ENCODE results near the gene ADAP2. TPM values are rescaled to one million over a fixed set of nuclear protein-coding genes. Genes with fewer than 3 reads are reported as not detected.
"Not testable (repeated sequence)": the region's sequence is repeated elsewhere in the genome, so short reads cannot be mapped to it uniquely, and the experiment has no call there.

The ADAP2 gene
- total RNA-seq, 2 donors from 2014 or later, result 1.8 TPM

GRCh38 chr17:30969989-30970830 lies 48.5 kb downstream of the ADAP2 start:
- TF ChIP-seq, protein P1, sequence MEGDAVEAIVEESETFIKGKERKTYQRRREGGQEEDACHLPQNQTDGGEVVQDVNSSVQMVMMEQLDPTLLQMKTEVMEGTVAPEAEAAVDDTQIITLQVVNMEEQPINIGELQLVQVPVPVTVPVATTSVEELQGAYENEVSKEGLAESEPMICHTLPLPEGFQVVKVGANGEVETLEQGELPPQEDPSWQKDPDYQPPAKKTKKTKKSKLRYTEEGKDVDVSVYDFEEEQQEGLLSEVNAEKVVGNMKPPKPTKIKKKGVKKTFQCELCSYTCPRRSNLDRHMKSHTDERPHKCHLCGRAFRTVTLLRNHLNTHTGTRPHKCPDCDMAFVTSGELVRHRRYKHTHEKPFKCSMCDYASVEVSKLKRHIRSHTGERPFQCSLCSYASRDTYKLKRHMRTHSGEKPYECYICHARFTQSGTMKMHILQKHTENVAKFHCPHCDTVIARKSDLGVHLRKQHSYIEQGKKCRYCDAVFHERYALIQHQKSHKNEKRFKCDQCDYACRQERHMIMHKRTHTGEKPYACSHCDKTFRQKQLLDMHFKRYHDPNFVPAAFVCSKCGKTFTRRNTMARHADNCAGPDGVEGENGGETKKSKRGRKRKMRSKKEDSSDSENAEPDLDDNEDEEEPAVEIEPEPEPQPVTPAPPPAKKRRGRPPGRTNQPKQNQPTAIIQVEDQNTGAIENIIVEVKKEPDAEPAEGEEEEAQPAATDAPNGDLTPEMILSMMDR (conservative IDR thresholded peaks at IDR 0.05), result no peak

GRCh38 chr17:30970831-30971567 lies 49.3 kb downstream of the ADAP2 start, which contains the start of gene RNF135:
Gene RNF135 (plus strand): TSS chr17:30971039. CDS start chr17:30971074, 35 bp downstream.
- DNase-seq, result peak; percentile 96
- TF ChIP-seq, protein P1 (conservative IDR thresholded peaks at IDR 0.05), result peak; percentile 69
- peak within 1 kb of the TSS; percentile 81 for H3K4me3 ChIP-seq (ENCODE audit: low read length)
- Mint-ChIP-seq H3K4me3 (peak within 1 kb of the TSS; percentile 85), H3K9me3 (peaks cover 13% of the 10 kb centered on the region), H3K4me1 (peaks cover 2% of the 10 kb centered on the region), H3K27me3 (ENCODE audit: insufficient read depth) (no peaks in the 10 kb centered on the region), H3K27ac (peak within 1 kb of the TSS; percentile 99), H3K36me3 (ENCODE audit: low read depth) (peaks cover 18% of the 10 kb centered on the region)
- H3K4me1 ChIP-seq (ENCODE audit: control insufficient read depth, insufficient read depth, low read length), result no peaks in the 10 kb centered on the region
- H3K9me3 ChIP-seq (ENCODE audit: control insufficient read depth, low read length), result peaks cover 7% of the 10 kb centered on the region
- H3K27me3 ChIP-seq (ENCODE audit: control insufficient read depth, insufficient read depth, low read length, poor library complexity, severe bottlenecking), result no peaks in the 10 kb centered on the region
- no peaks in the 10 kb centered on the region for H3K36me3 ChIP-seq (ENCODE audit: control insufficient read depth, insufficient read depth, low read length)
- peak within 1 kb of the TSS; percentile 68 for H3K27ac ChIP-seq (ENCODE audit: low read depth, low read length)
- 2 to 6% methylated on average over 23 to 66 of the region's 66 CpGs for WGBS, 2 experiments (ENCODE audit: insufficient coverage in 1 of 2, insufficient read length in 1 of 2)
- H3K9ac ChIP-seq (ENCODE audit: extremely low read depth, low read length, poor library complexity, severe bottlenecking), result peak within 1 kb of the TSS; percentile 56

More at GRCh38 chr17:30969989-30970830, 48.5 kb downstream of the ADAP2 start:
- H3K4me3 ChIP-seq (ENCODE audit: low read length), result peak overlapping the region; percentile 81
- H3K4me3 Mint-ChIP-seq, result peak overlapping the region; percentile 85
- H3K4me1 Mint-ChIP-seq, result peaks cover 2% of the 10 kb centered on the region
- no peaks in the 10 kb centered on the region for H3K36me3 ChIP-seq (ENCODE audit: control insufficient read depth, insufficient read depth, low read length)
- H3K9me3 ChIP-seq (ENCODE audit: control insufficient read depth, low read length), result peaks cover 7% of the 10 kb centered on the region
- H3K27me3 ChIP-seq (ENCODE audit: control insufficient read depth, insufficient read depth, low read length, poor library complexity, severe bottlenecking), result no peaks in the 10 kb centered on the region
- peaks cover 13% of the 10 kb centered on the region for H3K36me3 Mint-ChIP-seq (ENCODE audit: low read depth)
- peaks cover 13% of the 10 kb centered on the region for H3K9me3 Mint-ChIP-seq
- DNase-seq, result peak; percentile 81
- H3K27ac Mint-ChIP-seq, result peak overlapping the region; percentile 99
- WGBS, 2 experiments (ENCODE audit: insufficient coverage in 1 of 2, insufficient read length in 1 of 2), result 15 to 20% methylated on average over 25 to 31 of the region's 31 CpGs
- no peaks in the 10 kb centered on the region for H3K4me1 ChIP-seq (ENCODE audit: control insufficient read depth, insufficient read depth, low read length)
- peak overlapping the region; percentile 68 for H3K27ac ChIP-seq (ENCODE audit: low read depth, low read length)
- peak overlapping the region; percentile 56 for H3K9ac ChIP-seq (ENCODE audit: extremely low read depth, low read length, poor library complexity, severe bottlenecking)
- no peaks in the 10 kb centered on the region for H3K27me3 Mint-ChIP-seq (ENCODE audit: insufficient read depth)

- WGBS, 2 experiments (ENCODE audit: insufficient coverage in 1 of 2, insufficient read length in 1 of 2), result 94 to 96% methylated on average over 7 to 8 of the region's 8 CpGs
- peaks cover 16% of the 10 kb centered on the region for H3K9me3 Mint-ChIP-seq
- no peak overlapping the region for H3K27ac Mint-ChIP-seq
- no peaks in the 10 kb centered on the region for H3K36me3 ChIP-seq (ENCODE audit: control insufficient read depth, insufficient read depth, low read length)
- peaks cover 24% of the 10 kb centered on the region for H3K36me3 Mint-ChIP-seq (ENCODE audit: low read depth)
- no peaks in the 10 kb centered on the region for H3K4me1 ChIP-seq (ENCODE audit: control insufficient read depth, insufficient read depth, low read length)
- H3K27ac ChIP-seq (ENCODE audit: low read depth, low read length), result no peak overlapping the region
- no peaks in the 10 kb centered on the region for H3K27me3 ChIP-seq (ENCODE audit: control insufficient read depth, insufficient read depth, low read length, poor library complexity, severe bottlenecking)
- peak; percentile 22 for DNase-seq
- H3K4me3 ChIP-seq (ENCODE audit: low read length), result no peak overlapping the region
- TF ChIP-seq, protein P1 (conservative IDR thresholded peaks at IDR 0.05), result no peak
- no peak overlapping the region for H3K9ac ChIP-seq (ENCODE audit: extremely low read depth, low read length, poor library complexity, severe bottlenecking)
- H3K4me1 Mint-ChIP-seq, result peaks cover 7% of the 10 kb centered on the region
- H3K9me3 ChIP-seq (ENCODE audit: control insufficient read depth, low read length), result peaks cover 15% of the 10 kb centered on the region
- no peak overlapping the region for H3K4me3 Mint-ChIP-seq
- no peaks in the 10 kb centered on the region for H3K27me3 Mint-ChIP-seq (ENCODE audit: insufficient read depth)
Measured at GRCh38 chr17:30975042-30975820, 53.5 kb downstream of the ADAP2 start.

- not testable (repeated sequence) for H3K27ac ChIP-seq (ENCODE audit: low read depth, low read length); H3K36me3 ChIP-seq (ENCODE audit: control insufficient read depth, insufficient read depth, low read length); H3K9me3 ChIP-seq (ENCODE audit: control insufficient read depth, low read length); H3K4me3 ChIP-seq (ENCODE audit: low read length); H3K27ac Mint-ChIP-seq; H3K4me1 Mint-ChIP-seq; H3K9ac ChIP-seq (ENCODE audit: extremely low read depth, low read length, poor library complexity, severe bottlenecking); H3K4me3 Mint-ChIP-seq; DNase-seq; H3K27me3 ChIP-seq (ENCODE audit: control insufficient read depth, insufficient read depth, low read length, poor library complexity, severe bottlenecking); H3K4me1 ChIP-seq (ENCODE audit: control insufficient read depth, insufficient read depth, low read length); H3K27me3 Mint-ChIP-seq (ENCODE audit: insufficient read depth)
- no CpG with 5 or more reads among the region's 33 CpGs for WGBS, 2 experiments (ENCODE audit: insufficient coverage in 1 of 2, insufficient read length in 1 of 2)
- Mint-ChIP-seq H3K9me3 (peaks cover 11% of the 10 kb centered on the region), H3K36me3 (ENCODE audit: low read depth) (peaks cover 23% of the 10 kb centered on the region)
Measured at GRCh38 chr17:30979919-30980318, 58.2 kb downstream of the ADAP2 start.
